HG03159 (cell line): ENCODE results near the gene MTMR3.
"Not testable (repeated sequence)": the region's sequence is repeated elsewhere in the genome, so short reads cannot be mapped to it uniquely, and the experiment has no call there.

Experiments
- ATAC-seq: cut with Tn5 transposase; IDR thresholded peaks from one replicate; pipeline ENCODE4 v1.9.1; 2021; ENCODE audit warnings: mild to moderate bottlenecking, moderate library complexity; ENCODE audit not compliant: unreplicated experiment

MTMR3 gene

DNA sequence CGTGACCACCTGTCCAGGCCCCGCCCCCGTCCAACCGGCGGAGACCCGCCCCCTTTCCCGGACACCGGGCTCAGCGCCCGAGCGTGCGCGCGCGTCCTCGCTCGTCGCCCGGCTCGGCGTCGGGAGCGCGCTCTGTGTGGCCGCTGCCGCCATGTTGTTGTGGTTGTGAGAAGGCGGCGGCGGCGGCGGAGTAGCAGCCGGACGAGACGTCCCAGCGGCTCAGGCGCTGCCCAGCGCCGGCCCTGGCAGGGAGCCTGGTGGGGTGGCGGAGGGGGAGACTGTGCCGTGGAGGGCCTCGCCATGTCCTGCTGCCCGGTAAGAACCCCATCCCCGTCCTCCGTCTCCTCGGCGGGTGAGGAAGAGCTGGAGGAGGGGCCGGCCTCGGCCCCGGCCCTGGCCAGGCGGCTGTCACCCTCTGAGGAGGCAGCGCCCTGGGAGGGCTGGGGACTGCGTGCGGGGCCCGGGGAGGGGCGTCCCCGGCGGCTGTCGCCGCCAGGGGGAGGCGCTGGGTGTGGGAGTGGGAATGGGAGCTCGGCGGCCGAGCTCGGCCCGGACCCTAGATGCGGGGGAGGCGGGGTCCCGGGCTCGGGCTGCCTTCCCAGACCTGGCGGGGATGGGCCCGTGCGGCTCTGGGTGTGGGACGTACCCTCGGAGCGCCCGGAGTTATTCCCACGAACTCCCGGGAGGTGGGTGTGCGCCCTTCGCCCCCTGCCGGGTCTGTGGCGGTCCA lies at the start of gene MTMR3:
TSS of gene MTMR3 (plus strand) at position 130 of the 730 bp plus-strand sequence. CDS start 87,886 bp downstream, outside the sequence.
- ATAC-seq, result peak; percentile 63

DNA sequence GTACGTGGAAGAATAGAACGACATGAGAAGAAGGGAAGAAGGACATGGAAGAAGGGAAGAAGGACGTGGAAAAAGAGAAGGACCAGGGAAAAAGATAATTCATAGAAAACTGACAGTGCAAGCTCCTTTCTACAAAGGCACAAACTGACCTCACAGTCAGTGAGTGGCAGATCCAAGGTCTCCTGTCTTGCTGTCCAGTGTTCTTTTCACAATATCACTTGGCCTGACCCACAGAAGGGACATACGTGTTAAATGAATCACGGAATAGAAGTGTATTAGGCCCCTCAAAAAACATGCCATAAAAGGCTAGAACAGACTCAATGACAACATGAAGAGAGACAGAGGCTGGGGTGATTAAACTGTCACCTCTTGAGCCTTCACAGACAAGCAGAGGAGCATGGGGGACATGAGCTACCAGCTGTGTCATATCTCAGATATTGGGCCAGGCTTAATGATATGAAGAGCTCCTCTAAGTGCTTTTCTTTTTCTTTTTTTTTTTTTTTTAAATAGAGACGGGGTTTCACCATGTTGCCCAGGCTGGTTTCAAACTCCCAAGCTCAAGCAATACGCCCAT lies 49.5 kb upstream of the MTMR3 start:
- no peak for ATAC-seq

DNA sequence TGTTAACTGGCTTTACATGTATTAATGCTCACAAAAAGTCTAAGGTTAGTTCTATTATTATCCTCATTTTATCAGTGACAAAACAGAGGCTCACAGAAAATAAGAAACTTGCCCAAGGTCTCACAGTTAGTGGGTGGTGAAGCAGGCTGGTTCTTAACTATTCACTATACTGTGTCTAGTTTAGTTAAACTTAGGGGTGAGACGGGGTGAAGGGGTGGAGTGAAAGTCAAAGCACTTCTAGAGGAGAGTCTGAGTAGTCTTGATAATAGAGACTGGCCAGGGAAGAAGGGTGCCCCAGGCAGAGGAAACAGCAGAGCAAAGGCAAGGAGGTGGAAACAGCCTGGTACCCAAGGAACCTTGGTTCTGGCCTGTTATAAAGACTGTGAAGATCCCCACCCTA lies 48.9 kb upstream of the MTMR3 start:
- no peak for ATAC-seq

DNA sequence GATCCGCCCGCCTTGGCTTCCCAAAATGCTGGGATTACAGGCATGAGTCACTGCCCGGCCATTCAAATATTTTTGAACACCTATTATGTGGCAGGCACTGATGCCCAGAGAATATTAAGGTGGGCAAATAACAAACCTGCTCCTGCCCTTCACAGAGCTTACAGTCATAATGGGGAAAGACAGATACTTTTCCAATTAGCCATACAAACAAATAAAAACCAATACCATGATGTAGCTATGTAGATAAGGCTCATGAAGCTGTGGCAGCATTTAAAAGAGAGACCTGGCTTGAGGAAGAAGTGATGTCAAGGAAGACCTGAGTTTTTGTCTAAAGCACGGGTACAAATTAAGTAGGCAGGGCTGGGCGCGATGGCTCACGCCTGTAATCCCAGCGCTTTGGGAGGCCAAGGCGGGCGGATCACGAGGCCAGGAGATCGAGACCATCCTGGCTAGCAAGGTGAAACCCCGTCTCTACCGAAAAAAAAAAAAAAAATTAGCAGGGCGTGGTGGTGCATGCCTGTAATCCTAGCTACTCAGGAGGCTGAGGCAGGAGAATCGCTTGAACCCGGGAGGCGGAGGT lies 46.1 kb upstream of the MTMR3 start:
- ATAC-seq, result not testable (repeated sequence)

DNA sequence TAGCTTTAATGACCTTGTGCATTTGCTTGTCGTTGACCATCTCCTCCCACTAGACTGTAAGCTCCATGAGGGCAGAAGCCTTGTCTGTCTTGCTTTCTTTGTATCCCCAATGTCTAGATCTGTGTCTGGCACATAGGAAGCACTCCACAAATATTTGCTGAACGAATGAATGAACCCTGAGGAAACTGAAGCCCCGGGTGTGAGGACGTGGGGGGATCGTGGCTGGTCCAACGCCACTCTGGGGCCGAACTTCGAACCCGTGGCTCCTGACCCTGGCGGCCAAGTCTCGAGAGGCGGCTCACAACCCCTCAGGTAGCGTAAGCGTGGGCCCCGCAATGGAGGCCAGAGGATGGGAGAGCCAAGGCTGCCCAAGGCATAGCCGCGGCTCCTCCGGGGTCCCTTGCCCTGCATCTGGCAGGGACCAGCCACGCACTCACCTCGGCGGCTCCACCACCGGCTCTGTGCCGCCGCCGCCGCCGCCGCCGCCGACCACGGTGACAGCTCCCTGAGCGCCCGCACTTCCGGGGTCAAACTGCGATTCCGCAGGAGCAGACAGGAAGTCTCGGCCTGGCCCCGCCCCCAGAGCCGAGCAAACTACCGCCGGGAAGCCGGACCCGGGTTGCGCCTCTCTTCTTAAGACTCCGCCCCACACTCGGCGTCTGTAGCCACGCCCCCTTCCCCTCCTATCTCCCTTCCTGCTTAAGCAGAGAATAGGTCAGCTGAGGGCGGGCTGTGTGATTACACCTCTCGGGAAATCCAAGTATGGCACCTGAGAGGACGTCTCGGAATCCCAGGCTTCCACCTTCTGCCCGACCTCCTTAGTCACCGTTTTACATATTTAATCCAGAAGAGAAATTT lies 45.0 kb upstream of the MTMR3 start, which contains the start of gene ASCC2:
TSS of gene ASCC2 (minus strand) at position 534 of the 858 bp plus-strand sequence. CDS start 5,949 bp downstream, outside the sequence.
- peak; percentile 96 for ATAC-seq

DNA sequence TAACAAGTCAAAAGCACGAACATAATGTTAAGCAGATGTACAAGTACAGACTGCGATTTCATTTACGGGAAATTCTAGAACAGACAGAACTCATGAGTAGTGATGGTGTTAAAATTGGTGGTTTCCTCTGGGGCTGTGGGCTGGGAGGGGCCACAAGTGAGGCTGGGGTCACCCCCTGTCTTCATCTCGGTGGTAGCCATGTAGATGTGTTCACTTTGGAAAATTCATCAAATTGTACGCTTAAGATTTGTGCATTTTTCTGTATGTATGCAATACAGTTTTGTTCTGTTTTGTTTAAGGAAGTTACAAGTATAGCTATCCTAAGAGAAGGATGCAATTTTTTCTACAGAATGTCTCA lies 44.4 kb upstream of the MTMR3 start:
- ATAC-seq, result no peak

DNA sequence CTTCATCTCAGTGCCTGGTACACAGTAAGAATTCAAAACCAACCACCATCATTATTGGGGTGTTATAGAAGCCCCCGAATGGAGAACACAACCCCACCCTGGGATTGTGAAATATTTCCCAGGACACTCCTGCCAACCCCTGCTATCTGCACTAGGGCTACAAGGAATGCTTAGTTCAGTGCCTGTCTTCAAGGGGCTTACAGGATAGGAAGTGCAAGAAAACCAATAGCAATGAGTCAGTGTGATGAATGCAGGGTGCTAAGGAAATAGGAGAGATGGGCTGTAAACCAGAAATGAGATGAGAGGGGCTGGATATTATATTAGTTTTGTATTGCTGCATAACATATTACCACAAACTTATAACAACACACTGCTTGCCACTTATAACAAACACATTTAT lies 43.9 kb upstream of the MTMR3 start:
- ATAC-seq, result no peak

DNA sequence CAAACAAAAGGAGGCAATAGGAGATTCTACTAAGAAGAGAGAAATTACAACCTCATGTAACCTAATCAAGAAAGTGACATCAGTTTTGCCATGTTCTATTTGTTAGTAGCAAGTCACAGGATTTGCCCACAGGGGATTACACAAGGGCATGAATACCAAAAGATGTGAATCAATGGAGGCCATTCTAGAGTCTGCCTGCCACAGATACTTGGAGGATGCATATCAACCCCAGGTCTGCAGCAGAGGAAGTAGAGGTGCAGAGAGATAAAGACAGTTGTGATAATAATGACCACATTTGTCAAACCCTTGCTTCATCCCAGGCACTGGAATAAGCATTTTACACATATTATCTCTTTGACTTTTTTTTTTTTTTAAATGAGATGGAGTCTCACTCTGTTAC lies 42.5 kb upstream of the MTMR3 start:
- no peak for ATAC-seq

DNA sequence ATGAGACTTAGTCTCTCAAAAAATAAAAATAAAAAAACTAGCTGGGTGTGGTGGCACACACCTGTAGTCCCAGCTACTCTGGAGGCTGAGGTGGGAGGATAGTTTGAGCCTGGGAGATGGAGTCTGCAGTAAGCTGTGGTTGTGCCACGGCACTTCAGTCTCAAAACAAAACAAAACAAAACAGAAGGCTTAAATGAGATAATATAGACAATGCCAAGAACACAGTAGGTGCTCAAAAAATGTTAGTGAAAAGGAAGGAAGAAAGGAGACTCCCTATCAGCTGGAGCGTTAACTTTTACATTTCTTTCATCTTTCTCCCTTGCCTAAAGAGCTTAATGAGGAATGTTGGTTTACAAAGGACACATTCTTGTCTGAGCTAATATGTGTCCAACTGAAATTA lies 40.8 kb upstream of the MTMR3 start:
- ATAC-seq, result no peak

DNA sequence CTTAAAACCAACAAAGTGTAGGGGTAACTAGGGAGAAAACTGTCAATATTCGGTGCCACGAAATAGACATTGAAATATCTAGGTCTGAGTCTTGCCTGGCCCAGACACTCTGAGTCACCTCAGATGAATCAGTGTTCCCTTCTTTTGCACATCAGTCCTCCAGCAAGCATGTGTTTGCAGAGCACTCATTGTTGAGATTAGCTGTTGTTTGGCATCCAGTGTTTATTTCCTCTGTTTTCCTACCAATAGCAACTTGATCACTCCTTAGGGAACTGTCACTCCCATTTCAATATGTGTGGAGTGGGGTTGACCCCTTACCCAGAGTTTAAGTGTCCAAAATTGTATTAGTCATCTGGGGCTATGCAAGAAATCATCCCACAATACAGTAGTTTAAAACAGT lies 40.2 kb upstream of the MTMR3 start:
- no peak for ATAC-seq

DNA sequence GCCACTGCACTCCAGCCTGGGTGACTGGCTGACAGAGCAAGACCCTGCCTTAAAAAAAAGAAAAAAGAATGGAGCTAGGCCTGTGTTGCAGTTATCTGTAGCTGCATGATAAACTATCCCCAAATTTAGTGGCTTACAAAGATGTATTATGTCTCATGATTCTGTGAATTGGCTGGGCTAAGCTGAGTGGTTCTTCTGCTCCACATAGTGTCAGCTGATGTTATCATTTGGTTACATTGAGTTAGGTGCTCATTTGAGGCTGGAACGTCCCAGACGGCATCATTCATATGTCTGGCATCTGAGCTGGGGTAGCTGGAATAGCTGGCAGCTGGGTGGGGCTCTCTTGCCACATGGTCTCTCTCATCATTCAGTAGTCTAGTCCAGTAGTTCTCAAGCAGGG lies 36.7 kb upstream of the MTMR3 start:
- no peak for ATAC-seq

DNA sequence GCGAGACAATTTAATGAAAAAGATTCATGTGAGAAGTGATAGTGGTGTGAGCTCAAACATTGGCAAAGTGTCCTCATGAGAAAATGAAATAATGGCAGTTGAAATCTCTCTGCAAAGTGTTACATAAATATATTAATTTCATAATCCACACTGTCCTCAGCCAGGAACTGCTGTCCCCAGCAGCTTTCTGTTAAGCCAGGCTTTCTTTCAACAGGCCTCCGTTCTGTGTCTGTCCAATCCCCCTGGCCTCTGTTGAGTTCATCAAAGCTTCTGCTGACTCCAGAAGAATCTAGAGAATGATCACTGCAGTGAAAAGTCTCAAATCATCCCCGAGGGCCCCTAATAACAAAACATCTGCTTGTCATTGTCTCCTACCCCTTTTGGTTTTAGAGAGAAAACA lies 34.9 kb upstream of the MTMR3 start:
- ATAC-seq, result no peak

DNA sequence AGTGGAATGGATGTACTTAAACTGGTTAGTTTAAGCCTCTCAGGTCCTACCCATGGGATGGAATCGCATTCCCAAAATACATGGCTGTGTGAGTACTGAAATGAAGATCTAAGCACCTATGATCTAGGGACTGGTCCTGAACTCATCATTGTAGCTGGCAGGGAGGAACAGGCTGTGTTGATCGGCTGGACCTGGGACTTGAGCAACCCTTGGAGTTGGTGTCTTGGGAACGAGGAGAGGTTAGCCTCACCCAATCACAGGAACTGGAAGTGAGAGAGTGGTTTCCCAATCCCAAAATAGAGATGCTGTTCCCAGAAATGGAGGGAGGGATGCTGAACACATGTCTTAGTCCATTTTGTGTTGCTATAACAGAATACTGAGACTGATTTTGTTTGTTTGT lies 28.5 kb upstream of the MTMR3 start:
- ATAC-seq, result no peak

DNA sequence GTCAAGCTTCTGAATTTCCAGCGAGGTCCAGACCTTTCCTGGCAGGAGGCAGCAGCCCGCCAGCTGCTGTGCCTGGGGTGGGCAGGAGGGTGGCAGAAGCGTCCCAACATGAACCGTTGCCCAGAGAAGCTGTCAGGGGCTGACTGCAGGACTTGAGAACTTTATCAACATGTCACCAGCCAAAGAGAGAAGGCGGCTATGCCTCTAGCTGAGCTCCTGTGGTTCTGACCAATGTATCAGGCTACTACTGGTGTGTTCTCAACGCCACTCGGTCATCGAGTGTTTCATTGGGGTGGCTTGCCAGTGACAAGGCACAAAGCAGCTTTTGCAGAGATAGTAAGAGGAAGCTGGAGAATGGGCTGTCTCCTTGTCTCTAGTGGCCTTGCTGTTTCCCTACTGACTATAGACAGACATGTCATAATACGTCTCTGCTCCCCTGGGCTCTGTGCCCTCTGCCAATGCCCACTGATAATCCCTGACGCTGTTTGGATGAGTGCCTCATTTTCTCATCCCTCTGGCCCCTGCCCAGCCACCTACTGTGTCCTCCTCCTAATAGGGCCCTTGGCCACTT lies 27.3 kb upstream of the MTMR3 start:
- ATAC-seq, result no peak

DNA sequence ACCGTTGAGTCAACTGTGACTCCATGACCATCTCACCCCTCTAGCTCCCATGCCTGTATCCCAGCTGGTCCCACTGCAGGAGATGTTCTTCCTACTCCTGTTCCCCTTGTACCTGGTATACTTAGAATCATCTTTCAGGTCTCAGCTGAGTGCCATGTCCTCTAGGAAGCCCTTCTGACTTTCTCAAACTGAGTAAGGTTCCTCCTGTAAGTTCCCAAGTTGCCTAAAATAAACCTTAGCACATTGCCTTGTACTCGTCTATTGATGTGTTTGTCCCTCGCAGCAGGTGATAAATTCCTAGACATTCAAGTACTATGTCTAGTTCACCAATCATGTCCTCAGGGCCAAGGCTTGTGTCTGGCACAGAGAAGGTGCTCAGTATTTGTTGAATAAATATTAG lies 26.5 kb upstream of the MTMR3 start:
- no peak for ATAC-seq

DNA sequence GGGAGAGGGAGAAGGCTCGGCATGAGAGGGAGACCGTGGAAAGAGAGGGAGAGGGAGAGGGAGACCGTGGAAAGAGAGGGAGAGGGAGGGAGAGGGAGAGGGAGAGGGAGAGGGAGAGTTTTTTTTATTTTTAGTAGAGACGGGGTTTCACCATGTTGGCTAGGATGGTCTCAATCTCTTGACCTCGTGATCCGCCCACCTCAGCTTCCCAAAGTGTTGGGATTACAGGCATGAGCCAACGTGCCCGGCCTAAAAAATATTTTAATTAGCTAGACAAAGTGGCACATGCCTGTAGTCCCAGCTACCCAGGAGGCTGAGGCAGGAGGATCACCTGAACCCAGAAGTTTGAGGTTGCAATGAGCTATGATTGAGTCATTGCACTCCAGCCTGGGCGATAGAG lies 23.9 kb upstream of the MTMR3 start:
- ATAC-seq, result not testable (repeated sequence)

DNA sequence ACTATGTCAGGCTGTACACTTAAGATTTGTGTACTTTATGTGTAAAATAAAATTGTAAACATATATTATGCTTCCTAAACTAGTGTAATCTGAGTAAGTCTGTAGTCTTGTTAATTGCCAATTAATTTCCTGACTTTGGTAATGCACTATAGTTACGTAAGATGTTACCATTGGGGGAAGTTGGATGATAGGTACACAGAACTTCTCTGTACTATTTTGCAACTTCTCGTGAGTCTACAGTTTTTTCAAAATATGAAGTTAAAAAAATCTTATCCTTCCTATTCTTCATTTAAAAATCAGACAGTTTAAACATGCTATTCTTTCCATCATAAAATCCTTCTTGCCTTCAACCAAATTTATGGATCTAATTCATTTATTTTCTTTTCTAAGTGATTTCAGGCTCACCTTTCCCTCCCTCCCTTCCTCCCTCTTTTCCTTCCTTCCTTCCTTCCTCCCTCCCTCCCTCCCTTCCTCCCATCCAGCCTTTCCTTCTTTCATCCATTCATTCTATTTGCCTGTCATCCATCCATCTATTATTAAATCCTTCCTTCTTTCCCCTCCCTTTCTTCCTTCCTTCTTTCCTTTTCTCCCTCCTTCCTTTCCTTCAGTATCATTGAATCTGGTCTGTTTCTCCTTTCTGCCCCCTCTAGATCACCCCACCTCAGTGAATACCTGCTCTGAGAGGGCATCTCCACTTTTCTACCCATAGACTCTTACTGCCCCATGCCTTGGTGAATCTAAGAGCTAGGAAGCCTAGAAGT lies 22.8 kb upstream of the MTMR3 start:
- no peak for ATAC-seq

DNA sequence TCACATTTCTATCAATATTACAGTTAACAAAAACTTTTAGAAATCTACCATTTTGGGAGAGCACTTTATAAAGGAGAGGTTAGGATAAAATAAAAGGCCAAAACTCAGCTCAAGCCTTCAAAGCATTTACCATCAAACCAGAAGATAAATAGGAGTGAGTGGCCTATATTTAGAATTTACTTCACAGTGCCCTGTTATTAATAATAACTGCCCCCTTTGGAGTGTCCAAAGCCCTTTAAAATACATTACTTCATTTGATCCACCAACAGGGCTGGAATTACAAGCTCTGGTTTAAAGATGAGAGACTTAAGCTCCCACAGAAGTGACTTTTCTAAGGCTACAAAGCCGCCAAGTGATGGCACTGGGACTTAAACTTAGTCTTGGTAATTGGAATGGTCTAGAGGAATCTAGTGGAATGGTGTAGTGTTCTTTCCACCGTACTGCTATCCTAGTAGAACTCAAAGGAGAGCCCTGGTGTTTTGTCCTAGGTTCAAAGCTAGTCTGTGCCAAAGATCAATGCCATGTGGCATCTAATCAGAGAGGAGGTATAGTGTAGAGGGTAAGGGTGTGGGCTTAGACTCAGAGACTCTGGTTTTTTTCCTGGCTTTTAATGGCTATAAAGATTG lies 21.2 kb upstream of the MTMR3 start:
- ATAC-seq, result no peak

DNA sequence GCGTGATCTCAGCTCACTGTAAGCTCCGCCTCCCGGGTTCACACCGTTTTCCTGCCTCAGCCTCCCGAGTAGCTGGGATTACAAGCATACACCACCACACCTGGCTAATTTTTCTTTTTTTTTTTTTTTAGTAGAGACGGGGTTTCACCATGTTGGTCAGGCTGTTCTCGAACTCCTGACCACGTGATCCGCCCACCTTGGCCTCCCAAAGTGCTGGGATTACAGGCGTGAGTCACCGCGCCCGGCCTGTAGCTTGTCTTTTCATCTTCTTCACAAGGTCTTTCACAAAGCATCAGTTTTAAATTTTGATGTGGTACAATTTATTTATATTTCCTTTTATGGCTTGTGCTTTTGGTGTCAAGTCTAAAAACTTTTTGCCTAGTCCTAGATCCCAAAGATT lies 17.4 kb upstream of the MTMR3 start:
- not testable (repeated sequence) for ATAC-seq

DNA sequence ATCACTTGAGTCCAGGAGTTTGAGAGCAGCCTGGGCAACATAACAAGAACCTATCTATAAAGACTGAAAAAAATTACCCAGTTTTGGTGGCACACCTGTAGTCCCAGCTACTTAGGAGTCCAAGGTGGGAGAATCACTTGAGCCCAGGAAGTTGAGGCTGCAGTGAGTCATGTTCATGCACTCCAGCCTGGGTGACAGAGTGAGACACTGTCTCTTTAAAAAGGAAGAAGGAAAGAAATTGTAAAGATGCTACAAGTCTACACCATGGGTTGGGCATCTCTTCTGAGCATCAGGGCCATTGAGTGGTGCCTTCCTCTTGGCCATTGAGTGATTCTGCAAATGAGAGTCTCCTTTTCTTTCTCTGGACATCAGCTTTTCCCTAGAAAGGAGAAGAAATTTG lies 15.7 kb upstream of the MTMR3 start:
- no peak for ATAC-seq
